ENCODE measurements around the gene KIF26A.

Gene KIF26A

DNA sequence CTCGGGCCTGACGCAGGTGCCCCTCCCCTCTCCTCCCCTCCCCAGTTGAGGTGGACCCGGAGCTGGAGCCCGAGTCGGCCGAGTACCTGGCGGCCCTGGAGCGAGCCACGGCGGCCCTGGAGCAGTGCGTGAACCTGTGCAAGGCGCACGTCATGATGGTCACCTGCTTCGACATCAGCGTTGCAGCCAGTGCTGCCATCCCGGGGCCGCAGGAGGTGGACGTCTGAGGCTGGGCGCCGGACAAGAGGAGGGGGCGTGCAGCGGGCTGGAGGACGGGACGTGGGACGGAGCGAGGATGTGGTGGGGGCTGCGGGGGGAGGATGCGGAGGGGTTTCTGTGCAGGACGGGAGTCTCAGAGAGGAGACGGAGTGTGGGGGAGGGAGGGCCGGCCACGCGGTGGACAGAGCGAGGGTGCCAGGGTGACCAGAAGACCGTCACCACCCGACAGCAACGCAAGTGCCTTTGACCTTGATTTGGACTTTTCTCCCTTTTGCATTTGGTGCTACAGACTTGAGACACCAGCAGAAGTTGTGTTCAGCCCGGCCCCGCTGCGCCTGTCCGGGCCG lies 41.3 kb downstream of the KIF26A start:
- DNase-seq, result no peak

DNA sequence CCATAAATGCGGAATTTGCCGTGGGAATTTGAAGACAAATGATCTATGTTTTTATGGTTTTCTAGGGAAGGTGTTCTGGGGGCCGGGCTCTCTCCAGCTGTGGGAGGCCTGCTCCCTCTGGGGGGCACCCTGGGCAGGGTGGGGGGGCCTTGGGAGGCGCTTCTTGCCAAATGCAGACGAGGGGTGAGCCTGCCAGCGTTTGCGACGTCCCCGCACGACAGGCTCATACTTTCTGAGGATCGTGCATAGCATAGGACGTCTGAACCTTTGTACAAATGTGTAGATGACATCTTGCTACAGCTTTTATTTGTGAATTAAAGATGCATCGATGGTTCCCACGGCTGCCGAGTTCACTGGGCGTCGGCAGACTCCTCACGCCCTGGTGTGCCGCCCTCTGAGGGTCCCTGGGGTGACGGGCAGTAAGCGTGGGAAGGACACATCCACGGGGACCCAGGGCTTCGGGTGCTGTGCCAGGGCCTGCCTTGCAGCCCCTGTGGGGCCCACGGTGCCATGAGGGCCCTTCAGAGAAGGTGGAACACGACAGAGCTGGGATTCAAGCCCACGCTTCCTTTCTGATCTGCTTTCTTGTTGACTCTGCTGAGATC lies 42.3 kb downstream of the KIF26A start:
- no peak for DNase-seq

DNA sequence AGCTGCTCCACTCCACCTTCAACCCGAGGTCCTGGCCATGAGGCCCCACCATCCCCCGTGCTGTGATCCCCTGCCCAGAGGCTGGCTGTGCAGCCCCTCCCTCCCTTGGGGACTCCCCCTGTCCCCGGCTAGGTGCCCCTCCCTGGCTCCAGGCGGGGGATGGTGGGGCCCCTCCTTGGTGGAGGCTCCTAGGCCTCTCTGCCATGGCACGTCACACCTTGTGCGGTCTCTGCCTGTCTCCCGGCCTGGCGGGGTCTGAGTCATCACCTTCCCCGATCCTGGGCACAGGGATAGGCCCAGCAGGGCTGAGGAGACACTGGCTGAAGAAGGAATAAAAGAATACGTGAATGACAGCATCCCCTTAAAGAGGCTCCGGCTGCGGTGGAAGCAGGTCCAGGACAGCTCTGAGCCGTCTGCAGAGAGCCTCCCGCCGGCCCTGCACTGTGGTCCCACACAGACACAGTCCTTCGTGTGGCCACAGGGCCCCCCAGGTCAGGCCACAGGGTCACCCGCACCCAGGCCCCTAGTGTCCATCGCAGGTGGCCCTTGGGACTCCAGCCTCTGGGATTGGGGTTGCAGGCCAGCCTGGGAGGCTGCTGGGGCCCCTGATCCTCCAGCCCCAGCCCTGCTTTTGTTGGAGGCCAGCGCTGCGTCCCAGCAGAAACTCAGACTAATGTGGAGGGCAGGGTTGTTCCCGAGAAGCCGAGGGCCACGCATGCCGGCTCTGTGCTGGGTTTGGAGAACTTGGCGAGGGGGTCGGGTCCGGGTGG lies 43.6 kb downstream of the KIF26A start:
- no peak for DNase-seq

DNA sequence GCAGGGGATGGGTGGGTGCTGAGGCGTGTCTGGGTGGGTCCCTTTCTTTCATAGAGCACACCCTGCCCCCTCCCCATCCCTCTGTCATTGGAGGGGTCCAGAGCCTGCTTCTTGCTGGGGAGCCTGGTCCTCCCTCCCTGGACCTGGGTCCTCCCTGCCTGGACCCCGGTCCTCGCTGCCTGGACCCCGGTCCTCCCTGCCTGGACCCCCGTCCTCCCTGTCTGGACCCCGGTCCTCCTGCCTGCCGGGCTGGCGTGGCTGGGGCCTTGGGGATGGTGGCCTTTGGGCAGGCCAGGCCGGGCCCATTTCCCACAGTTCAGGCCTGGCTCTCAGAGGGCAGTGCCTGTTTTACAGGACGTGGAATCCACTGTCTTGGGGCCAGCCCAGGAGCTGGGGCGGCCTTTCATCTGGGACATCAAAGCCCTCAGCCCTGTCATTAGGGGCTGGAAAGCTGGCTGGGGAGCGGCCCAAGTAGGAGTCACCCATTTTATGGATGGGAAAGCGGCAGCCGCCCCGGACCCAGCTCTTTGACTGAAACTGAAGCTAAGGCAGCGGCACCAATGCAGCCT lies 44.6 kb downstream of the KIF26A start:
- DNase-seq, result no peak

DNA sequence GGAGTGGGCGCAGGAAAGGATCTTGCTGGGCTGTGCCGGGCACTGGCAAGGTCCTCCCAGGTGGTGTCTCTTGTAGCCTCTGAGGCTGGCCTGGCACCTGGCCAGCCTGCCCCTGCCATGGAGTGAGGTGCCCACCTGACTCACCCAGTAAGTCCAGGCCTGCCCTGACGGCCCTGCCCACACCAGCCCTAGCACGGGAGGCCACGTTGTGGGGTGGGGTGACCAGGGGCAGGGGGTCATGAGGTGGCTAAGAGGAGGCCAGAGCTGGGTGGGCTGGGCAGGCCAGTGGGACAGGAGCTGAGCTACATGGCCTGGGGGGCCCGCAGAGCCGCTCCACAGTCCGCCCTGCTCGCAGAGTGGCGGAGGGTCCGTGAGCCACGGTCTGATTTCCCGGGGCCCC lies 45.4 kb downstream of the KIF26A start:
- no peak for DNase-seq

DNA sequence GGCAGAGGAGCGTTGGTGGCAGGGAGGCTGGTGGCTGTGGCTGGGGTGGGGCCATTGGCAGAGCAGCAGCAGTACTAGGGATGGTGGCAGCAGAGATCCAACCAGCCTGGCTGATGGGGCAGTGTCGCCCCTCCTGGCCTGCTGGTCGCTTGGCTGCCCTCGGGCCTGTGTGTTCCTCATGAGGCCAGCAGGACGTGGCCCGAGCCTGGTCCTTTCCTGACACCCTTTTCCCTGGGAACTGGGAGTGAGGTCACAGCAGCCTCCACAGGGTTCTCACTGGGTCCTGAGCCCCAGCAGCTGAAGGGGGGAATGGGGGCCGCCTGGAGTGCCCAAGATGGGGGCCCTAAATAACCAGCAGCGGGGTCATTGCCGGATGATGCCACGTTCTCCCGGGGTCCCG lies 46.1 kb downstream of the KIF26A start:
- DNase-seq, result no peak

DNA sequence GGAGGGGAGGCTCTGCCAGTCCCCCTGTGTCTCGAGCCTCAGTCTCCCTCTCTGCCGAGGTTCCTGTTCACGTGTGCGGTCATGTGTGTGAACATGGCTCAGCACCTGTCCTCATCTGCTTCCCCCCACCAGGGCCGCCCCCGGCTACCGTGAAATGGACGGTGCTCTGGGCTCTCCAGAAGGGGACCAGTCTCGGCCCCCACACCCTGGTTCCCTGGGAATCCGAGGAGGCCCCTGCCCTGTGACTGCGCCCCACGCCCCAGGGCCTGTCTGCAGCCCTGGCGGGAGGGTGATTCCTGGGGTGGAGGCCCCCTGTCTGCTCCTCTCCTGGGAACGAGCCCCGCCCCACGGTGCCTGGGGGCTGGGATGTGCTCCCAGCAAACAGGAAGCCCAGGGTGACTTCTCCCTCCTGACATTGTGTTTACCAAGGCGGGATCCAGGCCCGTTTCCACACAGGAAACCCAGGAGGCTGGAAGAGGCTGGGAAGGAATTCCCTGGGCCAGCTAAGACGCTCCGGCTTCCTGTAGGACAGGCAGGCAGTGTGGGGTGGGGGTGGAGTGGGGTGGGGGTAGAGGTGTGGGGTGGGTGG lies 46.6 kb downstream of the KIF26A start:
- DNase-seq, result no peak

DNA sequence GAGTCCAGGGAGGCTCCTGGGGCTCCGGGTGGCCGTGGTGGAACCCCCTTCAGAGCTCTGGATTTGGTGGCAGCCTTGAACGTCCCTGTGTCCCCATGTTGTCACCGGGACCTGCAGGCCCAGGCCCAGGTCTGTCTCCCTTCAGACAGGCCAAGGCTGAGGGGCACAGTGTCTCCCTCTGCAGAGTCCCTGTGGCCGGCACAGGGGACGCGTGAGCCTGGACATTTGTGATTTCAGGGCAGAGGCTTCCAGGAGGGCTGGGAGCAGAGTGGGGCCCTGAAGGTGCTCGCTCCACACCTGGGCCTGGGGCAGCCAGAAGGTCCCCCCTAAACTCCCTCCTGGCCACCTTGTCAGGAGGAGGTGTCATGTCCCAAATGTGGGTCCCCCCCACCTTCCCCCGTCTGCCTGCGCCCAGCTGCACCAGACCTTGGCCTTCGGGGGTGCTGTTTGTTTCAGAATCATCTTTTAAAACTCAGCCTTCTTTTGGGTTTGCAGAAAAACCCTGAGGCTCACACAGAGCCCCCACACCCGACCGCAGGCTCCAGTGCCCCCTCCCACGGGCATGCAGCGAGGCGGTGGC lies 47.6 kb downstream of the KIF26A start:
- no peak for DNase-seq

DNA sequence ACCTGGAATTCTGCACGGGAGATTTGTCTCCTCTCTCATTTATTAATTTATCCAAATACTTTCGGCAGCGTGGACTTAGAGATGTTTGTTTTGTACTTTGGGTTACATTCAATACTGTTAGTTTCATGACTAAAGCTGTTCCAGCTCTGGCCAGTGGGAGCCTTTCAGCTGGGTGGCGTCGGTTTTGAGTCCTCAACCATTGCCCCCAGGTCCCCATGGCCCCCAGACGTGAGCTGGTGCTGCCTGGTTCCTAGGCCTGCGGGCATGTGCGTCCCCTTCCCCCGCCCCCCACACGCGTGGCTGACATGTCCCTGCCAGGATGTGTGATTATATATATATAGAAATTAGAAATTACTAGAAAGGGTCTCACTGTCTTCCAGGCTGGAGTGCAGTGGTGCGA lies 48.2 kb downstream of the KIF26A start:
- DNase-seq, result no peak

DNA sequence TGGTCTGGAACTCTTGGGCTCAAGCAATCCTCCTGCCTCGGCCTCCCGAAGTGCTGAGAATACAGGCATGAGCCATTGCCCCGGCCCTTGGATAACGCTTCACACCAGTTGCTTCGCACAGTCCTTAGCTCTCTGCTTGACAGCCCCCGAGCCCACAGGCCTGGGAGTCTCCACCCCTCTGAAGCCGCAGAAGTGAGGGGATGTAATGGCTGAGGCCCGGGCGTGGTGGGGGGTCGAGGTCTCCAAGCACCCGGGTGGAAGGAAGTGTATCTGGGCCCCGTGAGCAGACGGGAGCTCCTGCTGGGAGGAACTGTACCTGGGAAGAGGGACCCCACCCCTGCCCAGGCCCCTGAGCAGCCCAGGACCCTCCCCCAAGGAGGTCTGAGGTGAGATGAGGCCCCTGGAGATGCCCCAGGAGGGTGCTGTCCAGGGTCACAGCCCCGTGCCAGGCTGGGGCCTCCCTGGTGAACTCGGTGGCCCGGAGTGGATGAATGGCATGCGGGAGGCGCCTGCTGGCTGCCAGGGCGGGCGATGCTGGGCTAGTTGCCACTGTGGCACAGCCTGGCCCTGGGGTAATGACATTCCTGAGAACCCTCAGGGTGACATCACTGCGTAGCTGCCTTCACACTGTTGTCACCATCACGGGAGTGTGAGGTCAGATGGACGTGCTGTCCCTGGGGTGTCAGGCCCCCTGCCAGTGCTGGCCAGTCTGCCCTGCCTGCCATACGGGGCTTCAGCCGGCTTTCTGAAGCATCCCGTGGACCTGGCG lies 48.9 kb downstream of the KIF26A start:
- DNase-seq, result no peak

DNA sequence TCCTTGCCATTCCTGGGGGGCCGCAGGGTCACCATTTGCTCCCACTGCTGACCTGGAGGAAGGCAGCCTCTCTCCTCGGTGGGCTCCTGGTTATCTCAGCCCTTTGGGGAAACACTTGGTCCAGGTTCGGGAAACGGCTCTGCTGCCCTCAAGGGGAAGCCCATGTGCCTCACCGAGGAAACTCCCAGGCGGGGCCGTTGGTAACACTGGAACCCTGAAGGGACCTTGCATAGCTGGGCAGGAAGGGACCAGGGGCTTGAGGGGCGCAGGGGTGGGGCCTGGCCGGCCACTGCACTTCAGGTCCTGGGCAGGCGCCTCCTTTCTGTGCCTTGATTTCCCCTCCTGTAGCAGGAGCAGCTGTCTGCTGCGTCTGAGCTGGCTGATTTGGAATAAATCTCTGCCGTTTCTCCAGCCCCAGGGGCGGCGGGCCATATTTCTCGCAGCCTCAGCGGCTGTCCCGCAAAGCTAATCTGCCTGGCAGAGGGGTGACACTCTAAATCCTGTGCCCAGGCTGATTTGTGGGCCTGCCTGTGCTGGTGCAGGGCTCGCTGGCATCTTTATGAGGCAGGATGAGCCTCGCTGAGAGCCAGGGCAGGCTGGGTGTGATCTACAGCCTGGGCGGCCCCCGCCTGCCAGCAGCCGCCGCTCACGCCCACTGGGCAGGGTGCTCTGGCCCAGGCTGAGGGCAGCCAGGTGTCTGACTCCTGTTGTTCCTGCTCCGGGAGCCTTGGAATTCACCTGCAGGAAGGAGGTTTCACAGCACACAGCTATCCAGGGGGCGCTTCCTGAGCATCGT lies 49.7 kb downstream of the KIF26A start:
- DNase-seq, result no peak

DNA sequence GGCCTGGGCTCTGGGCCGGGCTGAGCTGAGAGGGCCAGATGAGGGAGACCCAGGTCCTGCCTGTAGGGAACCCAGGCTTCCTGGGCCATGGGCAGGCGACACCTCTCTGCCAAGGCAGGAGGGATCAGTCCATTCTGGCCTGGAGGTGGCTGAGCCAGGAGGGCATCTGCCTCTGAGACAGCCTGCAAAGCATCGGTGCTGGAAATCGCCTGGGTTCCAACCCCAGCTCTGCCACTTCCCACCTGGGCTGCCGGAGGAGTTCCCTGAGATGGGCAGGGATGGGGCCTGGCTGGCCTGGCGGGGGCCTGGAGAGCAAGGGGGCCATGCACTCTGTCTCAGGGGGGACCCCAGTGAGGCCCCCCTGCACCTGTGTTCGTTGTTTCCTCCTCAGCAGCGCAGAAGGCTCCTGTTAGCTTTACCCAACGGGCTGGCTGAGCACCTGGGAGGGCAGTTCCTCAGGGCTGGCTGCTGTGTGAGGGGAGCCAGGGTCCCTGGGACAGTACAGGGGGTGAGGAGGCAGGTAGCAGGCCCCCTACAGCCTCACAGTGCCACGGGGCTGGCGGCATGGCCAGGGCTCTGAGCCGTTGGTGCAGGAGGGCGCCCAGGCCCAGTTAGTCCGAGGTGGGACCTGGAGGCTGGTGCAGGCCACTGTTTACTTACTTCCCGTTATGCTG lies 50.5 kb downstream of the KIF26A start:
- DNase-seq, result no peak

DNA sequence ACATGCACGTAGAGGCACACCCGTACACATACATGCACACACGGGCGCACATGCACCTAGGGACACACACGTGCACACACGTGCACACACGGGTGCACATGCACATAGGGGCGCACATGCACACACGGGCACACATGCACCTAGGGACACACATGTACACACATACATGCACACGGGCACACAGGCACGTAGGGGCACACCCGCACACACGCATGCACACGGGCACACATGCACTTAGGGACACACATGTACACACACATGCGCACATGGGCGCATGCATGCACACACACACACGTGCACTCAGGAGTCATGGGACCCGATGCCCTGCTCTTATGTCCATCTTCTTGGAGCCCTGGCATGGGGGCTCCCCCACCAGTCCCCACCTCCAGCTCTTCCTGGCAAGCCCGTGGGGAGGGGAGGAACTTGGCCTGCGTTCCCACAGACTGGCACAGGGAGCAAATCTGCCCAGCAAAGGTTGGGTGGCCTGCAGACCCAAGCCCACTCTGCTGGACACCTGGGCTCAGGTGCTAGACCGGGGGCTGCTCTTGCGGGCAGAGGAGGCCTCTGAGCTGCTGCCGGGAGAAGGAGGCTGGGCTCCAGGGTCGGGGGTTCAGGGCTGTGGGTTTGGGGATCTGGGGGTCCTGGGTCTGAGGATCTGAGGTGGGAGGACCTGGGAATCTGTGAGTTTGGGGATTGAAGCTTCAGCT lies 51.4 kb downstream of the KIF26A start:
- DNase-seq, result no peak

DNA sequence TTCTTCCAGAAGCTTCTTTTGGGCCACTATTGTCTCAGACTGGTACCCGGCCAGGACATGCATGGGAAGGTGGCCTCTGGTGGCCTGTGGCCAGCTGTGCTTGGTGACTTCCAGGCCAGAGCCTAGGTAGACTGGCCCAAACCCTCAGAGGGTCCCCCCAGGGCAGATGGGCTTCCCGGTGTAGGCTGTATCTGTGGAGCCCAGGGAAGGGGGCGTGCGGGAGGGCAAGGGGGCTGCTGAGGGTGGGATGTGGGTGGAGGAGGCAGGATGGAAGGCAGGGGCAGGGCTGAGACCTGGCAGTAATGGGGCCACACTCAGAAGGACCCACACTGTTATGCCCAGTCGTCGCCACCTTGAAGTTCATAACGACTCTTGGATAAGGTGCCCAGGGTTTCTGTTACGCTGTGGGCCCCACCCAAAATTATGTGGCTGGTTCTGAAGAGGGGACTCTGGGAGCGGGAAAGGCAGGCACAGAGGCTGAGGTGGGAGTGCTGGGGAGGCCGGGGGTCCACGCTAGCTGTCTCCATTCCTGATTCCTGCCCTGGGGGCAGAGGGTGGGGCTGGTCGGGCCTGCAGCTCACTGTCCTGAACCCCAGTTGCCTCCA lies 52.1 kb downstream of the KIF26A start:
- no peak for DNase-seq

DNA sequence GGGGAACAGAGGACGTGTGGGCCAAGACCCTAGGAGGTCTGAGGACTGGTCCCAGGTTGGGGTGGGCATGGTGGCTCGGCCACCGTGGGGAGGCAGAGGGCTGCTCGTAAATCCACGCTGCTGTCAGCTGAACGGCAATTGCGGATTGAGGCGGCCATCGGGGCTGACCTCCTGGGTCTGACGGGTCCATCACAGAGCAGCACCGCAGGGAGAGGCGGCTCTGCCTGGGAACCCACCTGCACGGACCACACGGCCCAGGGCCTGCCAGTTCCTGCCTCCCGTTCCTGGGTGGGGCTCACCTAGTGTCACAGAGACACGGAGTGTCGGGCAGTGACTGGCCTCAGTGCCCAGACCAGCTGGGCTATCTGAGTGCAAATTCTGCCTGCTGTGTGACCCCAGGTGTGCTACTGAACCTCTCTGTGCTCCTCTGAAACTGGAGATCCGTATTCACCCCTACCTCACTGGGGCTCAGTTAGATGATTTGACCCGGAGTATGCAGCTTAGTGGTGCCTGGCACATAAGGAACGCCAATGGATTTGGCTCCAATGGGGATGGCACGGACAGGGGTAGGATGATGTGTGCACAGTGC lies 53.1 kb downstream of the KIF26A start:
- DNase-seq, result no peak

DNA sequence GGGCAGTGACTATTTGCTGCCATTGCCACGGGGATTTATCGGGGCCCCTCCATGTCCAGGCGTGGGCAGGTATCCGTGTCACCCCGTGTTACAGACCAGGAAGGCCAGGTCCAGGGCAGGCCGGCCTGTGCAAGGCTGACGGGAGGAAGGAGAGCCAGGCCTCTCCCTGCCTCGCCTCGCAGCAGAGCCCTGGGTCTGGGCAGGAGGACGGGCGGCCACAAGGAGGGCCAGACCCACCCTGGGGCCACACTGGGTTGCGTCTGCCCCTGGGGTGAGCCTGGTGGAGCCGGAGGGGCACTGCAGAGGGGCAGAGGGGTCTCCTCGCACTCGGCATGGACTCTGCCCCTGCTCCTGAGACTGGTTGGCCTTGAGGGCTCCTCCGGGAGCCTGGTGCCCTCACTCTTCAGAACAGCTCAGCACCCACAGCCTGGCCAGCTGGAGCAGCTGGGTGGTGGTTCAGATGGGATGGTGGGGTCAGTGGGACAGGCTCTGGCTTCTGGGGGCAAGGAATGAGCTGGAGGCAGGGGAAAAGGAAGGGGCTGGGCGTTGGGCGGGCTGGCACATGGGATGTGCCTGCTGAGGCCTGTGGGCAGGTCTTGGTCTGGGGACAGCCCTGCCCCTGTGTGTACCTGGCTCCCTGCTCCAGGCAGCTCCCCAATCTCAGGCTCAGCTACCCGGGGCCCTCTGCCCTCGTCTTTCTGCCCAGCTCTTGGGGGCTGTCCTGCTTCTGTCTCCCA lies 53.9 kb downstream of the KIF26A start:
- no peak for DNase-seq

DNA sequence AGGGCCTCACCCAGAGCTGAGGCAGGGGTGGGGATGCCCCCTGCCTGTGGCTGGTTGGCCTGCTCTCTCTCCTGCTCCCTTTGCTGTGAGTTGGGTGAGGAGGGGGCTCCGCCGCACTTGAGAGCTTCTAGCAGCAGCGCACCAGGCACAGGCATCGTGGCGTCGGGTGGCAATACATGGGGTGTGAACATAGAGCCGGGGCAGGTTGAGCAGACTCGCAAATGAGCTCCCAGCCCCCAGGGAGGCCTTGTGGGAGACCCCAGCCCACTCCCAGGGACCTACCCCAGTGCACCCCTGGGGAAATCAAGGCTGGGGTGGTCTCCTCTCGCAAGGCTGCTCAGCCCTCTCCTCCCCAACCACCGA lies 54.5 kb downstream of the KIF26A start:
- DNase-seq, result no peak

DNA sequence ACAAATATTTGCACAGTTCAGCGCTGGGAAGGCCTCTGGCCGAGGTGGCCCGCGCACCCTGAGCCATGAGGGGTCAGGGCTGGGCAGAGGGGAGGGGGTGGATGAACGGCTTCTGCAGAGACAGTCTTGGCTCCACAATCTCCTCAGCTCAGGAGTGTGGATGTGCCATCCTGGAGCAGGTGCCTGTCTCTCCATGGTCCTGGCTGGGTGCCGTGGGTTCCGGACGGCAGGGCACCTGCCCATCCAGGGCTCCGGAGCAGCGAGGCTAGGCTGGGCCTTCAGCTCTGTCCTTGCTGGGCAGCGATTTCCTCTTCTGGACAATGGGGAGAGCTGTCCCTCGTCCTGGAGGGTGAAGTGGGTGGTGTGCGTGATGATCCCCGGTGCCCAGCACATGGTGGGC lies 55.6 kb downstream of the KIF26A start:
- DNase-seq, result no peak

DNA sequence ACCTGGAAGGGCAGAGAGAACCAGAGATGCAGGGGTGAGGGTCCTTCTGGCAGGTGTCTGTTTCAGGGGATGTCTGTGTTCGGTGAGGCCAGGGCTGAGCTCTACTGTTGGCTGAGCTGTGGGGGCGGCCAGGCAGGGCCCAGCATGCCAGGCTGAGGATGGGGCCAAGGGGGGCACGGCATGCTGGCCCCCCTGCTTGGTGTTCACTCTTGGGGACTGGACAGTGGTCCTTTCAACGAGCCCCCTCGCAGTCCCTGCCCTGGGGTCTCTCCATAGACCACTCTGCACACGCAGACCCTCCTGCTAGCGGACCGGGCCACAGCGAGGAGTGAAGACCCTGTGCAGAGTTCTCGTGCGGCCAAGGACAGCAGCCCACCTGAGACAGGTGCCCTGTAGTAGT lies 56.3 kb downstream of the KIF26A start:
- DNase-seq, result no peak

Measured in fibroblast of skin of scalp (primary cell).